HepG2 (cell line): ENCODE measurements around the gene NCOA3. TPM values are rescaled to one million over a fixed set of nuclear protein-coding genes. Genes with fewer than 3 reads are reported as not detected.
A peak's percentile ranks its signal among the peaks of the same experiment; 100 is the strongest.

Experiments
- ATAC-seq: fragments of 200-7000 bp; cut with Tn5 transposase; 3 replicates; pipeline ENCODE4 v1.9.1; 2020; ENCODE audit warnings: mild to moderate bottlenecking, moderate library complexity
- BruUV-seq: library from RNA; stranded (reverse); fragments of 400-500 nt; replicated peaks from 2 replicates; lab custom pipeline; 2021; lab: Mats Ljungman, UMichigan
- CTCF ChIA-PET: fragments of 300-600 bp; formaldehyde crosslinking; extraction: SDS; loops from one replicate; lab custom pipeline; 2021; ENCODE audit warnings: low total read pairs, inconsistent platforms, low intra/inter-chr PET ratio; lab: Yijun Ruan, JAX
- POLR2A ChIA-PET: fragments of 350-600 bp; sonication (Branson Sonifier 250); formaldehyde crosslinking; loops from one replicate; lab custom pipeline; 2020; ENCODE audit warnings: antibody characterized with exemption, inconsistent platforms; lab: Yijun Ruan, JAX
- DNase-seq: peaks from one replicate; pipeline ENCODE4 v3.0.0-alpha.2; 2015; ENCODE audit warnings: low spot score
- FAIRE-seq: peaks from 3 replicates; lab custom pipeline; 2011; peaks lifted over from hg19 to GRCh38; lab: Jason Lieb, UNC
- H2AFZ ChIP-seq: one replicate; pipeline ENCODE4 v1.6.1; 2011; ENCODE audit warnings: low read length, inconsistent platforms
- H3K27ac ChIP-seq: fragments of 300-600 bp; 3 replicates; pipeline ENCODE4 v1.8.0; 2011; ENCODE audit warnings: mixed run types, mild to moderate bottlenecking, mixed read lengths, low read length, inconsistent platforms; ENCODE audit not compliant: insufficient read depth; ENCODE audit errors: extremely low read length
- H3K27me3 ChIP-seq, 2 experiments: fragments of 200-600 bp in 1 of 2; 2 replicates in 1 of 2; 3 replicates in 1 of 2; pipeline versions ENCODE4 v1.6.0 to v1.8.0; 2011; ENCODE audit warnings: low read length in 2 of 2, mild to moderate bottlenecking in 2 of 2, moderate library complexity in 2 of 2, inconsistent platforms in 1 of 2; ENCODE audit not compliant: insufficient read depth in 2 of 2, control insufficient read depth in 1 of 2
- H3K36me3 ChIP-seq, 2 experiments: fragments of 200-600 bp in 1 of 2; replicated peaks in 1 of 2; 2 replicates in 1 of 2; 3 replicates in 1 of 2; pipeline versions ENCODE4 v1.5.1 to v1.8.0; 2011; ENCODE audit warnings: low read length in 2 of 2, inconsistent platforms in 1 of 2; ENCODE audit not compliant: insufficient read depth in 2 of 2, control insufficient read depth in 1 of 2
- H3K4me1 ChIP-seq: 2 replicates; pipeline ENCODE4 v1.5.1; 2012; ENCODE audit warnings: low read length, inconsistent platforms; ENCODE audit not compliant: insufficient read depth
- H3K4me2 ChIP-seq: 2 replicates; pipeline ENCODE4 v1.6.0; 2011; ENCODE audit warnings: low read depth, low read length, inconsistent platforms
- H3K4me3 ChIP-seq, 3 experiments: fragments of 200-600 bp in 1 of 3; sonication (generic), shearing (Covaris generic) in 1 of 3; replicated peaks in 1 of 3; 2 replicates each; pipeline ENCODE4 v1.5.1; 2011 to 2016; ENCODE audit warnings: low read length in 3 of 3, inconsistent platforms in 2 of 3, low read depth in 2 of 3, mild to moderate bottlenecking in 2 of 3, control low read depth in 1 of 3, mixed read lengths in 1 of 3; ENCODE audit not compliant: insufficient read depth in 1 of 3
- H3K79me2 ChIP-seq: one replicate; pipeline ENCODE4 v1.6.1; 2011; ENCODE audit warnings: low read length, inconsistent platforms; ENCODE audit not compliant: insufficient read depth
- H3K9ac ChIP-seq: 2 replicates; pipeline ENCODE4 v1.6.0; 2011; ENCODE audit warnings: mild to moderate bottlenecking, low read depth, low read length, inconsistent platforms; ENCODE audit not compliant: insufficient read depth
- H3K9me3 ChIP-seq: 2 replicates; pipeline ENCODE4 v1.5.1; 2012; ENCODE audit warnings: mild to moderate bottlenecking, low read length
- H4K20me1 ChIP-seq: 2 replicates; pipeline ENCODE4 v1.6.0; 2011; ENCODE audit warnings: inconsistent platforms, mild to moderate bottlenecking, low read length, moderate library complexity; ENCODE audit not compliant: insufficient read depth
- KDM1A ChIP-seq: IDR thresholded peaks from 2 replicates; pipeline ENCODE4 v1.6.1; 2016; ENCODE audit warnings: missing compliant biosample characterization
- MXD4 ChIP-seq: IDR thresholded peaks from 2 replicates; pipeline ENCODE4 v1.6.1; 2016; ENCODE audit warnings: mild to moderate bottlenecking, missing biosample characterization, missing genetic modification reagents
- SMC3 ChIP-seq: IDR thresholded peaks from 2 replicates; pipeline ENCODE4 v1.6.1; 2011; ENCODE audit warnings: low read length, improper control_type of control experiment
- SNRNP70 ChIP-seq: fragments of 200-400 bp; formaldehyde crosslinking; IDR thresholded peaks from 2 replicates; pipeline ENCODE4 v1.6.1; 2017; ENCODE audit warnings: mild to moderate bottlenecking, low read depth, low read length, moderate library complexity
- WGBS: methylation state at CpG from one replicate; pipeline ENCODE4 v1.1.6; 2017; ENCODE audit warnings: low lambda C conversion rate; 5-methylcytosine and 5-hydroxymethylcytosine counted together
- in situ Hi-C: cut with HindIII; loops from 2 replicates; pipeline ENCODE4 v1.10.0; 2017; ENCODE audit warnings: low pct_unique_long_range_greater_than_20kb; ENCODE audit not compliant: extremely low pct_ligation_motif_present
- intact Hi-C: fragments of 100-400 bp; cut with micrococcal nuclease; formaldehyde crosslinking; loops from one replicate; pipeline ENCODE4 v1.10.0; 2022; ENCODE audit not compliant: unreplicated experiment
- polyA plus RNA-seq, 8 experiments: library from polyadenylated mRNA; depleted of rRNA in 3 of 8; stranded (reverse) in 7 of 8; unstranded in 1 of 8; fragments of >200 nt; fragmentation: Illumina TruSeq in 4 of 8; extraction: Trizol in 4 of 8; gene quantifications; 2 replicates each; pipeline versions ENCODE4 v1.2.1 to v1.2.3, GENCODE V29; 2011 to 2016; ENCODE audit warnings: low read depth in 4 of 8, missing spikeins in 1 of 8, mixed read lengths in 1 of 8; ENCODE audit not compliant: insufficient read depth in 1 of 8
- total RNA-seq, 5 experiments: library from RNA; depleted of rRNA; stranded (reverse); fragments of >200 nt; fragmentation: Illumina TruSeq; extraction: Trizol; gene quantifications; 2 replicates each; pipeline ENCODE4 v1.2.3, GENCODE V29; 2016; ENCODE audit warnings: low read depth in 1 of 5
- TF ChIP-seq, protein P1 (sequence below): sonication (generic); formaldehyde crosslinking; IDR thresholded peaks from 2 replicates; pipeline ENCODE4 v1.5.1; 2020; ENCODE audit warnings: mild to moderate bottlenecking, missing genetic modification reagents, borderline replicate concordance
- TF ChIP-seq, protein P2 (sequence below): sonication (generic); formaldehyde crosslinking; IDR thresholded peaks from 2 replicates; pipeline ENCODE4 v1.4.0; 2020; ENCODE audit warnings: missing genetic modification reagents, borderline replicate concordance
- TF ChIP-seq, protein P3 (sequence below): sonication (generic); formaldehyde crosslinking; conservative IDR thresholded peaks from 2 replicates; pipeline ENCODE4 v1.8.1; 2023; ENCODE audit warnings: missing genetic modification reagents

Gene NCOA3
- total and polyA plus RNA-seq, 2 of the 13 experiments (the other 11 are each of a cell fraction or from before 2014, with no cell fraction given) = 35.0 to 56.8 TPM

DNA sequence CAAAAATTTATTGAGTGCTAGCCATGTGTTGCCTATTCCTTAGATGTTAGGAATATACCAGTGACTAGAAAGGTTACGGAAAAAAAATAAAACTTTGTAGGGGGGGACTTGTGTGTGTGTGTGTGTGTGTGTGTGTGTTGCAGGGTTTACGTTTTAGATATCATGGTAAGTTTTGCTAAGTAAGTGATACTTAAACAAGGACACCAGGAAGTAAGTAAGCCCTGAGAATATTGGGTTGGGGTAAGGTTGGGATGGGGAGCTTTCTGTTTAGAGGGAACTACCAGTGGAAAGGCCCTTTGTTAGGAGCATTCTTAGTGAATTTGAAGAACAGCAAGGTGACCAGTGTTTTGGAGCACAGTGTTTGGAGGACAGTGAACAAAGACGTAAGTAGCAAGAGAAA, 30.3 kb downstream of the NCOA3 start:
- POLR2A ChIA-PET = no interaction called here
- no peak overlapping the region for H3K27ac ChIP-seq
- H3K27me3 ChIP-seq = no peaks in the 10 kb centered on the region

More for the DNA sequence above, 30.3 kb downstream of the NCOA3 start:
- in situ Hi-C loops (no loop called here), intact Hi-C loops (no loop called here)
- Histone ChIP-seq H3K9me3 (peaks cover 3% of the 10 kb centered on the region; the same call in 1 of the 2 replicates), H3K4me3 (no peak overlapping the region), H2AFZ (no peak overlapping the region), H3K4me1 (peaks cover 38% of the 10 kb centered on the region), H3K79me2 (peaks cover 94% of the 10 kb centered on the region), H4K20me1 (peaks cover 9% of the 10 kb centered on the region), H3K36me3 (peaks cover 8 to 18% of the 10 kb centered on the region in 2 experiments; a peak in 4 of 5 replicates), H3K4me2 (no peak overlapping the region), H3K9ac (no peak overlapping the region)
- TF ChIP-seq, protein P1, sequence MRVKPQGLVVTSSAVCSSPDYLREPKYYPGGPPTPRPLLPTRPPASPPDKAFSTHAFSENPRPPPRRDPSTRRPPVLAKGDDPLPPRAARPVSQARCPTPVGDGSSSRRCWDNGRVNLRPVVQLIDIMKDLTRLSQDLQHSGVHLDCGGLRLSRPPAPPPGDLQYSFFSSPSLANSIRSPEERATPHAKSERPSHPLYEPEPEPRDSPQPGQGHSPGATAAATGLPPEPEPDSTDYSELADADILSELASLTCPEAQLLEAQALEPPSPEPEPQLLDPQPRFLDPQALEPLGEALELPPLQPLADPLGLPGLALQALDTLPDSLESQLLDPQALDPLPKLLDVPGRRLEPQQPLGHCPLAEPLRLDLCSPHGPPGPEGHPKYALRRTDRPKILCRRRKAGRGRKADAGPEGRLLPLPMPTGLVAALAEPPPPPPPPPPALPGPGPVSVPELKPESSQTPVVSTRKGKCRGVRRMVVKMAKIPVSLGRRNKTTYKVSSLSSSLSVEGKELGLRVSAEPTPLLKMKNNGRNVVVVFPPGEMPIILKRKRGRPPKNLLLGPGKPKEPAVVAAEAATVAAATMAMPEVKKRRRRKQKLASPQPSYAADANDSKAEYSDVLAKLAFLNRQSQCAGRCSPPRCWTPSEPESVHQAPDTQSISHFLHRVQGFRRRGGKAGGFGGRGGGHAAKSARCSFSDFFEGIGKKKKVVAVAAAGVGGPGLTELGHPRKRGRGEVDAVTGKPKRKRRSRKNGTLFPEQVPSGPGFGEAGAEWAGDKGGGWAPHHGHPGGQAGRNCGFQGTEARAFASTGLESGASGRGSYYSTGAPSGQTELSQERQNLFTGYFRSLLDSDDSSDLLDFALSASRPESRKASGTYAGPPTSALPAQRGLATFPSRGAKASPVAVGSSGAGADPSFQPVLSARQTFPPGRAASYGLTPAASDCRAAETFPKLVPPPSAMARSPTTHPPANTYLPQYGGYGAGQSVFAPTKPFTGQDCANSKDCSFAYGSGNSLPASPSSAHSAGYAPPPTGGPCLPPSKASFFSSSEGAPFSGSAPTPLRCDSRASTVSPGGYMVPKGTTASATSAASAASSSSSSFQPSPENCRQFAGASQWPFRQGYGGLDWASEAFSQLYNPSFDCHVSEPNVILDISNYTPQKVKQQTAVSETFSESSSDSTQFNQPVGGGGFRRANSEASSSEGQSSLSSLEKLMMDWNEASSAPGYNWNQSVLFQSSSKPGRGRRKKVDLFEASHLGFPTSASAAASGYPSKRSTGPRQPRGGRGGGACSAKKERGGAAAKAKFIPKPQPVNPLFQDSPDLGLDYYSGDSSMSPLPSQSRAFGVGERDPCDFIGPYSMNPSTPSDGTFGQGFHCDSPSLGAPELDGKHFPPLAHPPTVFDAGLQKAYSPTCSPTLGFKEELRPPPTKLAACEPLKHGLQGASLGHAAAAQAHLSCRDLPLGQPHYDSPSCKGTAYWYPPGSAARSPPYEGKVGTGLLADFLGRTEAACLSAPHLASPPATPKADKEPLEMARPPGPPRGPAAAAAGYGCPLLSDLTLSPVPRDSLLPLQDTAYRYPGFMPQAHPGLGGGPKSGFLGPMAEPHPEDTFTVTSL = peak; percentile 26; the same call in 1 of the 2 replicates
- TF ChIP-seq MXD4 (CRISPR knock-in tag) (no peak), KDM1A (CRISPR knock-in tag) (no peak), SNRNP70 (no peak), SMC3 (no peak)
- TF ChIP-seq, protein P2, sequence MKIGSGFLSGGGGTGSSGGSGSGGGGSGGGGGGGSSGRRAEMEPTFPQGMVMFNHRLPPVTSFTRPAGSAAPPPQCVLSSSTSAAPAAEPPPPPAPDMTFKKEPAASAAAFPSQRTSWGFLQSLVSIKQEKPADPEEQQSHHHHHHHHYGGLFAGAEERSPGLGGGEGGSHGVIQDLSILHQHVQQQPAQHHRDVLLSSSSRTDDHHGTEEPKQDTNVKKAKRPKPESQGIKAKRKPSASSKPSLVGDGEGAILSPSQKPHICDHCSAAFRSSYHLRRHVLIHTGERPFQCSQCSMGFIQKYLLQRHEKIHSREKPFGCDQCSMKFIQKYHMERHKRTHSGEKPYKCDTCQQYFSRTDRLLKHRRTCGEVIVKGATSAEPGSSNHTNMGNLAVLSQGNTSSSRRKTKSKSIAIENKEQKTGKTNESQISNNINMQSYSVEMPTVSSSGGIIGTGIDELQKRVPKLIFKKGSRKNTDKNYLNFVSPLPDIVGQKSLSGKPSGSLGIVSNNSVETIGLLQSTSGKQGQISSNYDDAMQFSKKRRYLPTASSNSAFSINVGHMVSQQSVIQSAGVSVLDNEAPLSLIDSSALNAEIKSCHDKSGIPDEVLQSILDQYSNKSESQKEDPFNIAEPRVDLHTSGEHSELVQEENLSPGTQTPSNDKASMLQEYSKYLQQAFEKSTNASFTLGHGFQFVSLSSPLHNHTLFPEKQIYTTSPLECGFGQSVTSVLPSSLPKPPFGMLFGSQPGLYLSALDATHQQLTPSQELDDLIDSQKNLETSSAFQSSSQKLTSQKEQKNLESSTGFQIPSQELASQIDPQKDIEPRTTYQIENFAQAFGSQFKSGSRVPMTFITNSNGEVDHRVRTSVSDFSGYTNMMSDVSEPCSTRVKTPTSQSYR (CRISPR knock-in tag) = no peak
- TF ChIP-seq, protein P3, sequence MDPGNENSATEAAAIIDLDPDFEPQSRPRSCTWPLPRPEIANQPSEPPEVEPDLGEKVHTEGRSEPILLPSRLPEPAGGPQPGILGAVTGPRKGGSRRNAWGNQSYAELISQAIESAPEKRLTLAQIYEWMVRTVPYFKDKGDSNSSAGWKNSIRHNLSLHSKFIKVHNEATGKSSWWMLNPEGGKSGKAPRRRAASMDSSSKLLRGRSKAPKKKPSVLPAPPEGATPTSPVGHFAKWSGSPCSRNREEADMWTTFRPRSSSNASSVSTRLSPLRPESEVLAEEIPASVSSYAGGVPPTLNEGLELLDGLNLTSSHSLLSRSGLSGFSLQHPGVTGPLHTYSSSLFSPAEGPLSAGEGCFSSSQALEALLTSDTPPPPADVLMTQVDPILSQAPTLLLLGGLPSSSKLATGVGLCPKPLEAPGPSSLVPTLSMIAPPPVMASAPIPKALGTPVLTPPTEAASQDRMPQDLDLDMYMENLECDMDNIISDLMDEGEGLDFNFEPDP = 0 out of 2 replicates have a peak, but pooled peaks have one; percentile 29
- no peak for FAIRE-seq
- no TSS peak for BruUV-seq
- no peak for ATAC-seq
- WGBS = 97% methylated on average over 3 of the region's 3 CpGs
- CTCF ChIA-PET = no interaction called here
- DNase-seq = no peak
